K562 (cell line): ENCODE measurements around the gene PRELID3B. TPM values are rescaled to one million over a fixed set of nuclear protein-coding genes. Genes with fewer than 3 reads are reported as not detected.

Experiments
- MGA ChIP-seq: fragments of 450-650 bp; IDR thresholded peaks from 2 replicates; pipeline ENCODE4 v1.6.1; 2016; ENCODE audit warnings: mild to moderate bottlenecking, moderate library complexity
- RREB1 ChIP-seq: fragments of 250-450 bp; sonication (Bioruptor Pico); IDR thresholded peaks from 2 replicates; pipeline ENCODE4 v1.4.0; 2020
- ZNF592 ChIP-seq: fragments of 450-650 bp; IDR thresholded peaks from 2 replicates; pipeline ENCODE4 v1.6.1; 2017; ENCODE audit warnings: antibody characterized with exemption, mild to moderate bottlenecking
- polyA plus RNA-seq, 8 experiments: library from polyadenylated mRNA; depleted of rRNA in 4 of 8; stranded (reverse) in 5 of 8; unstranded in 3 of 8; fragments of >200 nt; fragmentation: Nextera tagmentation in 2 of 8; fragmentation: Illumina TruSeq in 1 of 8; extraction: Ambion mirVana in 2 of 8; extraction: Trizol in 1 of 8; gene quantifications; 2 replicates each; pipeline versions ENCODE4 v1.2.1 to v1.2.3, GENCODE V29; 2011 to 2014; ENCODE audit warnings: inconsistent platforms in 1 of 8, missing spikeins in 1 of 8
- total RNA-seq, 7 experiments: library from RNA; depleted of rRNA in 6 of 7; stranded (reverse); fragments of >200 nt in 6 of 7; fragmentation: Illumina TruSeq in 2 of 7; extraction: Trizol in 2 of 7; gene quantifications; 2 replicates each; pipeline versions ENCODE4 v1.2.1 to v1.2.3, GENCODE V29; 2011 to 2021; ENCODE audit warnings: low replicate concordance in 1 of 7

Gene PRELID3B
- total and polyA plus RNA-seq, 9 of the 15 experiments (the other 6 are each of a cell fraction or from before 2014, with no cell fraction given) = 77.0 to 186 (median 101) TPM

- peak; percentile 96 for TF ChIP-seq MGA
- peak; percentile 82 for TF ChIP-seq ZNF592
- TF ChIP-seq RREB1 (CRISPR knock-in tag) = no peak
Measured at GRCh38 chr20:59042151-59042795, at the start of gene PRELID3B (continued).
